Progenitor cell of endocrine pancreas (in vitro differentiated cells): ENCODE data around the gene TMEM218. TPM values are rescaled to one million over a fixed set of nuclear protein-coding genes. Genes with fewer than 3 reads are reported as not detected.

ENCODE experiments used
- DNase-seq: peaks from one replicate; pipeline ENCODE4 v3.0.0; 2021; ENCODE audit warnings: low spot score; ENCODE audit not compliant: unreplicated experiment
- H3K27ac Mint-ChIP-seq: 2 replicates; pipeline ENCODE4 v1.8.0; 2021; ENCODE audit warnings: mild to moderate bottlenecking, moderate library complexity, mixed read lengths
- H3K27me3 Mint-ChIP-seq: 2 replicates; pipeline ENCODE4 v1.8.0; 2021; ENCODE audit warnings: mixed read lengths
- H3K36me3 Mint-ChIP-seq: 2 replicates; pipeline ENCODE4 v1.8.0; 2022; ENCODE audit warnings: mixed read lengths; ENCODE audit not compliant: insufficient read depth
- H3K4me1 Mint-ChIP-seq: 2 replicates; pipeline ENCODE4 v1.8.0; 2021; ENCODE audit warnings: low read depth, mixed read lengths
- H3K4me3 Mint-ChIP-seq: 2 replicates; pipeline ENCODE4 v1.8.0; 2021; ENCODE audit warnings: low read depth, mild to moderate bottlenecking, moderate library complexity, mixed read lengths
- H3K9me3 Mint-ChIP-seq: 2 replicates; pipeline ENCODE4 v1.8.0; 2021; ENCODE audit warnings: low read depth, mixed read lengths
- total RNA-seq: library from RNA; stranded (reverse); gene quantifications from 2 replicates; pipeline ENCODE4 v1.2.1, GENCODE V29; 2021
- TF ChIP-seq, protein P1 (sequence below): fragments of 200-600 bp; sonication (generic); IDR thresholded peaks from one replicate; pipeline ENCODE4 v1.5.0; 2021; ENCODE audit warnings: antibody characterized with exemption, mild to moderate bottlenecking; ENCODE audit not compliant: unreplicated experiment

Gene TMEM218
- total RNA-seq, 1 donor from 2014 or later = 18.1 TPM

GRCh38 chr11:125079878-125080530 lies 31.4 kb downstream of the TMEM218 start:
- H3K27me3 Mint-ChIP-seq = peaks cover 17% of the 10 kb centered on the region
- no peaks in the 10 kb centered on the region for H3K36me3 Mint-ChIP-seq
- H3K4me1 Mint-ChIP-seq = no peaks in the 10 kb centered on the region
- H3K27ac Mint-ChIP-seq = no peak overlapping the region
- H3K4me3 Mint-ChIP-seq = no peak overlapping the region
- TF ChIP-seq, protein P1, sequence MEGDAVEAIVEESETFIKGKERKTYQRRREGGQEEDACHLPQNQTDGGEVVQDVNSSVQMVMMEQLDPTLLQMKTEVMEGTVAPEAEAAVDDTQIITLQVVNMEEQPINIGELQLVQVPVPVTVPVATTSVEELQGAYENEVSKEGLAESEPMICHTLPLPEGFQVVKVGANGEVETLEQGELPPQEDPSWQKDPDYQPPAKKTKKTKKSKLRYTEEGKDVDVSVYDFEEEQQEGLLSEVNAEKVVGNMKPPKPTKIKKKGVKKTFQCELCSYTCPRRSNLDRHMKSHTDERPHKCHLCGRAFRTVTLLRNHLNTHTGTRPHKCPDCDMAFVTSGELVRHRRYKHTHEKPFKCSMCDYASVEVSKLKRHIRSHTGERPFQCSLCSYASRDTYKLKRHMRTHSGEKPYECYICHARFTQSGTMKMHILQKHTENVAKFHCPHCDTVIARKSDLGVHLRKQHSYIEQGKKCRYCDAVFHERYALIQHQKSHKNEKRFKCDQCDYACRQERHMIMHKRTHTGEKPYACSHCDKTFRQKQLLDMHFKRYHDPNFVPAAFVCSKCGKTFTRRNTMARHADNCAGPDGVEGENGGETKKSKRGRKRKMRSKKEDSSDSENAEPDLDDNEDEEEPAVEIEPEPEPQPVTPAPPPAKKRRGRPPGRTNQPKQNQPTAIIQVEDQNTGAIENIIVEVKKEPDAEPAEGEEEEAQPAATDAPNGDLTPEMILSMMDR = no peak
- H3K9me3 Mint-ChIP-seq = no peaks in the 10 kb centered on the region
- no peak for DNase-seq

DNA sequence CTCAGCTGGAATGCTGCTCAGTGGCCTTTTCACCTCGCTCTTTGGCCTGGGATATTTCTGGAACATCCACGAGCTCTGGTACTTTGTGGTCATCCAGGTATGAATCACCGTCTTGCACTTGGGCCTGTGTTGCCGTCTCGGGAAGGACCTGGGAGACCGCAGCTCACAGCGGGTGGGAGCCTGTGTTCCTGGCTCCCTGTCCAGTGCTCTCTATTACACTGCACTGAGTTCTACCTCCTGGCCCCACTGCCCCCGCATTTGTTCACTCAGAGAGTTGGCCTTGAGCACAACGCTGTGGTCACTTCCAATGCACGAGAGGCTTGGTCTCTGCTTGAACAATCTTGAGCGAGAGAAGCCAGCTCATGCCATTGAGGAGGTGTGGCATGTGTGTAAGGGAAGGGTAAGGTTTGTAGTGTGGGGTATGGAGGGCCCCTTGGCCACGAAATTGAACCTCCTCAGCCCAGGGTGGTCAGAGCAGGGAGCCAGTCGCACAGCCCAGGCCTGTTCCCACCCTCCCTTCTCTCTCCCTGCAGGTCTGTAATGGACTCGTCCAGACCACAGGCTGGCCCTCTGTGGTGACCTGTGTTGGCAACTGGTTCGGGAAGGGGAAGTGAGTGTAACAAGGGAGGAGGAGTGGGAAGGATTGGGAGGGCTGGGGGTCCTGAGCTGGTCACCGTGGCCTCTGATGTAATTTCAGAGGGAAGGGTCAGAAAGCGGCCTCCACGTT lies 32.1 kb downstream of the TMEM218 start:
- Mint-ChIP-seq H3K27me3 (peaks cover 17% of the 10 kb centered on the region), H3K9me3 (no peaks in the 10 kb centered on the region), H3K4me1 (no peaks in the 10 kb centered on the region), H3K4me3 (no peak overlapping the region), H3K27ac (no peak overlapping the region), H3K36me3 (no peaks in the 10 kb centered on the region)
- no peak for DNase-seq
- TF ChIP-seq, protein P1 = no peak

GRCh38 chr11:125078516-125079140 lies 32.8 kb downstream of the TMEM218 start:
- Mint-ChIP-seq H3K4me1 (peaks cover 2% of the 10 kb centered on the region), H3K27me3 (peaks cover 22% of the 10 kb centered on the region), H3K36me3 (no peaks in the 10 kb centered on the region), H3K4me3 (no peak overlapping the region), H3K9me3 (no peaks in the 10 kb centered on the region), H3K27ac (no peak overlapping the region)
- TF ChIP-seq, protein P1 = no peak
- no peak for DNase-seq

- TF ChIP-seq, protein P1 = no peak
- H3K4me3 Mint-ChIP-seq = no peak overlapping the region
- H3K27me3 Mint-ChIP-seq = peaks cover 22% of the 10 kb centered on the region
- H3K27ac Mint-ChIP-seq = no peak overlapping the region
- H3K4me1 Mint-ChIP-seq = peaks cover 2% of the 10 kb centered on the region
- no peak for DNase-seq
- no peaks in the 10 kb centered on the region for H3K9me3 Mint-ChIP-seq
- H3K36me3 Mint-ChIP-seq = no peaks in the 10 kb centered on the region
These were observed 33.4 kb downstream of the TMEM218 start for GRCh38 chr11:125078016-125078415.

- Mint-ChIP-seq H3K9me3 (no peaks in the 10 kb centered on the region), H3K36me3 (no peaks in the 10 kb centered on the region), H3K27ac (no peak overlapping the region), H3K27me3 (peaks cover 22% of the 10 kb centered on the region), H3K4me3 (no peak overlapping the region), H3K4me1 (peaks cover 10% of the 10 kb centered on the region)
- TF ChIP-seq, protein P1 = no peak
- no peak for DNase-seq
These were observed 35.0 kb downstream of the TMEM218 start for GRCh38 chr11:125076378-125076945.
